Measurements from ENCODE around the gene DMC1. TPM values are rescaled to one million over a fixed set of nuclear protein-coding genes. Genes with fewer than 3 reads are reported as not detected.

The DMC1 gene
- total and polyA plus RNA-seq, 2 experiments from 2014 or later: 5.0 to 18.5 TPM

DNA sequence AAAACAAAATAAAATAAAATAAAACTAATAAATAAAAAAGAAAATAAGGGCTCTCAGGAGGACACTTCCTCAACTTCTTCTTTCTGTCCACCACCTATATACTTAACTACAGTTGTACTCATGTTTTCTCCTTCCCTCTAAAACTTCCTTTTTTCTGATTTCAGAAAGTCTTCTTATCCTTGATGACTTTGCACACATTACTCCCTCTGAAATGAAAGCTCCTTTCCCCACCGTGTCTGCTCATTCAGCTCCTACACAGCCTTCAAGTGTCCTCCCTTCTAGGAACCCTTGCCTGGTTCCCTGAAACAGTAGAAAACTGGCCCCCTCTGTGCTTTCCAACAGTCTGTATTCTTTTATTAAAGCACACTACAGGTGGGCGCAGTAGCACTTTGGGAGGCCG is 45.6 kb downstream of the DMC1 start:
- no peak overlapping the region for H3K4me3 ChIP-seq
- no peaks in the 10 kb centered on the region for H4K20me1 ChIP-seq (replicated peaks; ENCODE audit: insufficient read depth)
- no peak overlapping the region for H2AFZ ChIP-seq
- DNase-seq (ENCODE audit: low spot score) (no peak), ATAC-seq (no peak)
- no peaks in the 10 kb centered on the region for H3K9me3 Mint-ChIP-seq
- no peaks in the 10 kb centered on the region for H3K4me1 Mint-ChIP-seq
- no peaks in the 10 kb centered on the region for H3K9me2 ChIP-seq (ENCODE audit: insufficient read depth)
- H3K4me1 ChIP-seq (ENCODE audit: insufficient read depth): no peaks in the 10 kb centered on the region
- no peak for TF ChIP-seq ZNF331 (CRISPR knock-in tag; IDR thresholded peaks at IDR 0.05; ENCODE audit: low read depth)
- TF ChIP-seq EZH2 (IDR thresholded peaks at IDR 0.05; ENCODE audit: low read depth, unreplicated experiment): no peak
- TF ChIP-seq, protein P1, sequence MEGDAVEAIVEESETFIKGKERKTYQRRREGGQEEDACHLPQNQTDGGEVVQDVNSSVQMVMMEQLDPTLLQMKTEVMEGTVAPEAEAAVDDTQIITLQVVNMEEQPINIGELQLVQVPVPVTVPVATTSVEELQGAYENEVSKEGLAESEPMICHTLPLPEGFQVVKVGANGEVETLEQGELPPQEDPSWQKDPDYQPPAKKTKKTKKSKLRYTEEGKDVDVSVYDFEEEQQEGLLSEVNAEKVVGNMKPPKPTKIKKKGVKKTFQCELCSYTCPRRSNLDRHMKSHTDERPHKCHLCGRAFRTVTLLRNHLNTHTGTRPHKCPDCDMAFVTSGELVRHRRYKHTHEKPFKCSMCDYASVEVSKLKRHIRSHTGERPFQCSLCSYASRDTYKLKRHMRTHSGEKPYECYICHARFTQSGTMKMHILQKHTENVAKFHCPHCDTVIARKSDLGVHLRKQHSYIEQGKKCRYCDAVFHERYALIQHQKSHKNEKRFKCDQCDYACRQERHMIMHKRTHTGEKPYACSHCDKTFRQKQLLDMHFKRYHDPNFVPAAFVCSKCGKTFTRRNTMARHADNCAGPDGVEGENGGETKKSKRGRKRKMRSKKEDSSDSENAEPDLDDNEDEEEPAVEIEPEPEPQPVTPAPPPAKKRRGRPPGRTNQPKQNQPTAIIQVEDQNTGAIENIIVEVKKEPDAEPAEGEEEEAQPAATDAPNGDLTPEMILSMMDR (conservative IDR thresholded peaks at IDR 0.05; ENCODE audit: low read depth in 2 of 2): no peak
- TF ChIP-seq POLR2AphosphoS5 (IDR thresholded peaks at IDR 0.05; ENCODE audit: low read depth): no peak
- TF ChIP-seq ZNF114 (CRISPR knock-in tag; IDR thresholded peaks at IDR 0.05): no peak
- TF ChIP-seq, protein P2, sequence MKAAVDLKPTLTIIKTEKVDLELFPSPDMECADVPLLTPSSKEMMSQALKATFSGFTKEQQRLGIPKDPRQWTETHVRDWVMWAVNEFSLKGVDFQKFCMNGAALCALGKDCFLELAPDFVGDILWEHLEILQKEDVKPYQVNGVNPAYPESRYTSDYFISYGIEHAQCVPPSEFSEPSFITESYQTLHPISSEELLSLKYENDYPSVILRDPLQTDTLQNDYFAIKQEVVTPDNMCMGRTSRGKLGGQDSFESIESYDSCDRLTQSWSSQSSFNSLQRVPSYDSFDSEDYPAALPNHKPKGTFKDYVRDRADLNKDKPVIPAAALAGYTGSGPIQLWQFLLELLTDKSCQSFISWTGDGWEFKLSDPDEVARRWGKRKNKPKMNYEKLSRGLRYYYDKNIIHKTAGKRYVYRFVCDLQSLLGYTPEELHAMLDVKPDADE (IDR thresholded peaks at IDR 0.05): no peak
- no peak for TF ChIP-seq EZH2phosphoT487 (IDR thresholded peaks at IDR 0.05; ENCODE audit: unreplicated experiment)
- TF ChIP-seq, protein P3, sequence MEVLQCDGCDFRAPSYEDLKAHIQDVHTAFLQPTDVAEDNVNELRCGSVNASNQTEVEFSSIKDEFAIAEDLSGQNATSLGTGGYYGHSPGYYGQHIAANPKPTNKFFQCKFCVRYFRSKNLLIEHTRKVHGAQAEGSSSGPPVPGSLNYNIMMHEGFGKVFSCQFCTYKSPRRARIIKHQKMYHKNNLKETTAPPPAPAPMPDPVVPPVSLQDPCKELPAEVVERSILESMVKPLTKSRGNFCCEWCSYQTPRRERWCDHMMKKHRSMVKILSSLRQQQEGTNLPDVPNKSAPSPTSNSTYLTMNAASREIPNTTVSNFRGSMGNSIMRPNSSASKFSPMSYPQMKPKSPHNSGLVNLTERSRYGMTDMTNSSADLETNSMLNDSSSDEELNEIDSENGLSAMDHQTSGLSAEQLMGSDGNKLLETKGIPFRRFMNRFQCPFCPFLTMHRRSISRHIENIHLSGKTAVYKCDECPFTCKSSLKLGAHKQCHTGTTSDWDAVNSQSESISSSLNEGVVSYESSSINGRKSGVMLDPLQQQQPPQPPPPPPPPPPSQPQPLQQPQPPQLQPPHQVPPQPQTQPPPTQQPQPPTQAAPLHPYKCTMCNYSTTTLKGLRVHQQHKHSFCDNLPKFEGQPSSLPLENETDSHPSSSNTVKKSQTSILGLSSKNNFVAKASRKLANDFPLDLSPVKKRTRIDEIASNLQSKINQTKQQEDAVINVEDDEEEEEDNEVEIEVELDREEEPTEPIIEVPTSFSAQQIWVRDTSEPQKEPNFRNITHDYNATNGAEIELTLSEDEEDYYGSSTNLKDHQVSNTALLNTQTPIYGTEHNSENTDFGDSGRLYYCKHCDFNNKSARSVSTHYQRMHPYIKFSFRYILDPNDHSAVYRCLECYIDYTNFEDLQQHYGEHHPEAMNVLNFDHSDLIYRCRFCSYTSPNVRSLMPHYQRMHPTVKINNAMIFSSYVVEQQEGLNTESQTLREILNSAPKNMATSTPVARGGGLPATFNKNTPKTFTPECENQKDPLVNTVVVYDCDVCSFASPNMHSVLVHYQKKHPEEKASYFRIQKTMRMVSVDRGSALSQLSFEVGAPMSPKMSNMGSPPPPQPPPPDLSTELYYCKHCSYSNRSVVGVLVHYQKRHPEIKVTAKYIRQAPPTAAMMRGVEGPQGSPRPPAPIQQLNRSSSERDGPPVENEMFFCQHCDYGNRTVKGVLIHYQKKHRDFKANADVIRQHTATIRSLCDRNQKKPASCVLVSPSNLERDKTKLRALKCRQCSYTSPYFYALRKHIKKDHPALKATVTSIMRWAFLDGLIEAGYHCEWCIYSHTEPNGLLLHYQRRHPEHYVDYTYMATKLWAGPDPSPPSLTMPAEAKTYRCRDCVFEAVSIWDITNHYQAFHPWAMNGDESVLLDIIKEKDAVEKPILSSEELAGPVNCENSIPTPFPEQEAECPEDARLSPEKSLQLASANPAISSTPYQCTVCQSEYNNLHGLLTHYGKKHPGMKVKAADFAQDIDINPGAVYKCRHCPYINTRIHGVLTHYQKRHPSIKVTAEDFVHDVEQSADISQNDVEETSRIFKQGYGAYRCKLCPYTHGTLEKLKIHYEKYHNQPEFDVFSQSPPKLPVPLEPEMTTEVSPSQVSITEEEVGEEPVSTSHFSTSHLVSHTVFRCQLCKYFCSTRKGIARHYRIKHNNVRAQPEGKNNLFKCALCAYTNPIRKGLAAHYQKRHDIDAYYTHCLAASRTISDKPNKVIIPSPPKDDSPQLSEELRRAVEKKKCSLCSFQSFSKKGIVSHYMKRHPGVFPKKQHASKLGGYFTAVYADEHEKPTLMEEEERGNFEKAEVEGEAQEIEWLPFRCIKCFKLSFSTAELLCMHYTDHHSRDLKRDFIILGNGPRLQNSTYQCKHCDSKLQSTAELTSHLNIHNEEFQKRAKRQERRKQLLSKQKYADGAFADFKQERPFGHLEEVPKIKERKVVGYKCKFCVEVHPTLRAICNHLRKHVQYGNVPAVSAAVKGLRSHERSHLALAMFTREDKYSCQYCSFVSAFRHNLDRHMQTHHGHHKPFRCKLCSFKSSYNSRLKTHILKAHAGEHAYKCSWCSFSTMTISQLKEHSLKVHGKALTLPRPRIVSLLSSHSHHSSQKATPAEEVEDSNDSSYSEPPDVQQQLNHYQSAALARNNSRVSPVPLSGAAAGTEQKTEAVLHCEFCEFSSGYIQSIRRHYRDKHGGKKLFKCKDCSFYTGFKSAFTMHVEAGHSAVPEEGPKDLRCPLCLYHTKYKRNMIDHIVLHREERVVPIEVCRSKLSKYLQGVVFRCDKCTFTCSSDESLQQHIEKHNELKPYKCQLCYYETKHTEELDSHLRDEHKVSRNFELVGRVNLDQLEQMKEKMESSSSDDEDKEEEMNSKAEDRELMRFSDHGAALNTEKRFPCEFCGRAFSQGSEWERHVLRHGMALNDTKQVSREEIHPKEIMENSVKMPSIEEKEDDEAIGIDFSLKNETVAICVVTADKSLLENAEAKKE (CRISPR knock-in tag; IDR thresholded peaks at IDR 0.05): no peak
- TF ChIP-seq CREB1 (CRISPR knock-in tag; IDR thresholded peaks at IDR 0.05; ENCODE audit: low read depth): no peak
- no peak for TF ChIP-seq STAT1 (IDR thresholded peaks at IDR 0.05; ENCODE audit: unreplicated experiment)
- no peak for TF ChIP-seq NANOG (IDR thresholded peaks at IDR 0.05; ENCODE audit: borderline replicate concordance)
- TF ChIP-seq, protein P4, sequence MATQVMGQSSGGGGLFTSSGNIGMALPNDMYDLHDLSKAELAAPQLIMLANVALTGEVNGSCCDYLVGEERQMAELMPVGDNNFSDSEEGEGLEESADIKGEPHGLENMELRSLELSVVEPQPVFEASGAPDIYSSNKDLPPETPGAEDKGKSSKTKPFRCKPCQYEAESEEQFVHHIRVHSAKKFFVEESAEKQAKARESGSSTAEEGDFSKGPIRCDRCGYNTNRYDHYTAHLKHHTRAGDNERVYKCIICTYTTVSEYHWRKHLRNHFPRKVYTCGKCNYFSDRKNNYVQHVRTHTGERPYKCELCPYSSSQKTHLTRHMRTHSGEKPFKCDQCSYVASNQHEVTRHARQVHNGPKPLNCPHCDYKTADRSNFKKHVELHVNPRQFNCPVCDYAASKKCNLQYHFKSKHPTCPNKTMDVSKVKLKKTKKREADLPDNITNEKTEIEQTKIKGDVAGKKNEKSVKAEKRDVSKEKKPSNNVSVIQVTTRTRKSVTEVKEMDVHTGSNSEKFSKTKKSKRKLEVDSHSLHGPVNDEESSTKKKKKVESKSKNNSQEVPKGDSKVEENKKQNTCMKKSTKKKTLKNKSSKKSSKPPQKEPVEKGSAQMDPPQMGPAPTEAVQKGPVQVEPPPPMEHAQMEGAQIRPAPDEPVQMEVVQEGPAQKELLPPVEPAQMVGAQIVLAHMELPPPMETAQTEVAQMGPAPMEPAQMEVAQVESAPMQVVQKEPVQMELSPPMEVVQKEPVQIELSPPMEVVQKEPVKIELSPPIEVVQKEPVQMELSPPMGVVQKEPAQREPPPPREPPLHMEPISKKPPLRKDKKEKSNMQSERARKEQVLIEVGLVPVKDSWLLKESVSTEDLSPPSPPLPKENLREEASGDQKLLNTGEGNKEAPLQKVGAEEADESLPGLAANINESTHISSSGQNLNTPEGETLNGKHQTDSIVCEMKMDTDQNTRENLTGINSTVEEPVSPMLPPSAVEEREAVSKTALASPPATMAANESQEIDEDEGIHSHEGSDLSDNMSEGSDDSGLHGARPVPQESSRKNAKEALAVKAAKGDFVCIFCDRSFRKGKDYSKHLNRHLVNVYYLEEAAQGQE (IDR thresholded peaks at IDR 0.05; ENCODE audit: unreplicated experiment): no peak
- no peak for TF ChIP-seq JUNB (IDR thresholded peaks at IDR 0.05; ENCODE audit: unreplicated experiment)
- no peaks in the 10 kb centered on the region for H3F3A ChIP-seq (replicated peaks; ENCODE audit: low read depth)
- no peak overlapping the region for H3K27ac Mint-ChIP-seq
- no peak overlapping the region for H3K4me3 Mint-ChIP-seq
- H3K79me2 ChIP-seq (replicated peaks; ENCODE audit: insufficient read depth): no peaks in the 10 kb centered on the region
- no peaks in the 10 kb centered on the region for H3K27me3 ChIP-seq (ENCODE audit: insufficient read depth)
- no peaks in the 10 kb centered on the region for H3K36me3 ChIP-seq (ENCODE audit: insufficient read depth)
- no peak overlapping the region for H3K4me2 ChIP-seq
- H3K27ac ChIP-seq (ENCODE audit: low read depth): no peak overlapping the region
- peaks cover 2% of the 10 kb centered on the region for H3K27me3 Mint-ChIP-seq (ENCODE audit: insufficient read depth, low read depth, poor library complexity)
- no peaks in the 10 kb centered on the region for H3K36me3 Mint-ChIP-seq (ENCODE audit: low read depth)
